PC-9 (cell line): ENCODE data around the gene FXYD3. TPM values are rescaled to one million over a fixed set of nuclear protein-coding genes. Genes with fewer than 3 reads are reported as not detected.

Experiments
- BruUV-seq: library from RNA; stranded (reverse); fragments of 400-500 nt; replicated peaks from 2 replicates; lab custom pipeline; 2021; lab: Mats Ljungman, UMichigan
- CTCF ChIA-PET: fragments of 300-600 bp; sonication (Branson Sonifier 250); formaldehyde crosslinking; loops from one replicate; lab custom pipeline; 2022; ENCODE audit warnings: antibody characterized with exemption; lab: Charles Lee
- POLR2A ChIA-PET: fragments of 300-600 bp; sonication (Branson Sonifier 250); formaldehyde crosslinking; loops from one replicate; lab custom pipeline; 2022; ENCODE audit warnings: antibody characterized with exemption; ENCODE audit not compliant: unreplicated experiment; lab: Charles Lee
- DNase-seq, 2 experiments: peaks; one replicate each; pipeline versions ENCODE4 v3.0.0 to v3.0.0-alpha.2; 2015 to 2022; ENCODE audit warnings: mixed read lengths in 1 of 2
- H2AFZ ChIP-seq: fragments of 200-600 bp; sonication (generic); 2 replicates; pipeline ENCODE4 v1.8.1; 2017; ENCODE audit warnings: antibody characterized with exemption
- H3F3A ChIP-seq: fragments of 200-600 bp; sonication (generic); 2 replicates; pipeline ENCODE4 v1.8.1; 2017; ENCODE audit warnings: antibody characterized with exemption, mild to moderate bottlenecking, low read depth; ENCODE audit not compliant: insufficient read depth
- H3K27ac ChIP-seq: fragments of 200-600 bp; sonication (generic); 2 replicates; pipeline ENCODE4 v1.6.1; 2016; ENCODE audit warnings: mixed run types
- H3K27me3 ChIP-seq: fragments of 200-600 bp; sonication (generic); 2 replicates; pipeline ENCODE4 v1.6.1; 2016; ENCODE audit warnings: low read depth, mixed run types; ENCODE audit not compliant: insufficient read depth
- H3K36me3 ChIP-seq: fragments of 200-600 bp; sonication (generic); 2 replicates; pipeline ENCODE4 v1.6.1; 2016; ENCODE audit warnings: low read depth, mixed run types
- H3K4me1 ChIP-seq: fragments of 200-600 bp; sonication (generic); replicated peaks from 2 replicates; pipeline ENCODE4 v1.6.1; 2016; ENCODE audit warnings: mixed run types; ENCODE audit not compliant: insufficient read depth
- H3K4me2 ChIP-seq: fragments of 200-600 bp; sonication (generic); 2 replicates; pipeline ENCODE4 v1.6.1; 2017; ENCODE audit warnings: mixed run types
- H3K4me3 ChIP-seq: fragments of 200-600 bp; sonication (generic); 2 replicates; pipeline ENCODE4 v1.6.1; 2016; ENCODE audit warnings: mixed run types
- H3K79me2 ChIP-seq: fragments of 200-600 bp; sonication (generic); 2 replicates; pipeline ENCODE4 v1.6.1; 2017; ENCODE audit warnings: low read depth, mixed run types
- H3K9me2 ChIP-seq: fragments of 200-600 bp; sonication (generic); 2 replicates; pipeline ENCODE4 v1.8.1; 2017; ENCODE audit warnings: mild to moderate bottlenecking; ENCODE audit not compliant: insufficient read depth
- H3K9me3 ChIP-seq: fragments of 200-600 bp; sonication (generic); 2 replicates; pipeline ENCODE4 v1.8.1; 2016; ENCODE audit warnings: low read depth; ENCODE audit not compliant: insufficient read depth
- H4K20me1 ChIP-seq: fragments of 200-600 bp; sonication (generic); 2 replicates; pipeline ENCODE4 v1.8.1; 2017; ENCODE audit not compliant: insufficient read depth
- EZH2 ChIP-seq: fragments of 200-600 bp; sonication (generic); IDR thresholded peaks from 2 replicates; pipeline ENCODE4 v1.8.0; 2017; ENCODE audit warnings: antibody characterized with exemption, low read depth
- intact Hi-C: fragments of 100-400 bp; cut with micrococcal nuclease; formaldehyde crosslinking; loops from one replicate; pipeline ENCODE4 v1.10.0; 2022; ENCODE audit not compliant: unreplicated experiment
- total RNA-seq: library from RNA; stranded (reverse); gene quantifications from 2 replicates; pipeline ENCODE4 v1.2.3, GENCODE V29; 2021
- TF ChIP-seq, protein P1 (sequence below): fragments of 200-600 bp; sonication (generic); conservative IDR thresholded peaks from 2 replicates; pipeline ENCODE4 v1.6.1; 2017; ENCODE audit warnings: mixed run types, antibody characterized with exemption, mild to moderate bottlenecking, moderate library complexity

FXYD3 gene
- total RNA-seq, 1 experiment from 2014 or later = 287 TPM

DNA sequence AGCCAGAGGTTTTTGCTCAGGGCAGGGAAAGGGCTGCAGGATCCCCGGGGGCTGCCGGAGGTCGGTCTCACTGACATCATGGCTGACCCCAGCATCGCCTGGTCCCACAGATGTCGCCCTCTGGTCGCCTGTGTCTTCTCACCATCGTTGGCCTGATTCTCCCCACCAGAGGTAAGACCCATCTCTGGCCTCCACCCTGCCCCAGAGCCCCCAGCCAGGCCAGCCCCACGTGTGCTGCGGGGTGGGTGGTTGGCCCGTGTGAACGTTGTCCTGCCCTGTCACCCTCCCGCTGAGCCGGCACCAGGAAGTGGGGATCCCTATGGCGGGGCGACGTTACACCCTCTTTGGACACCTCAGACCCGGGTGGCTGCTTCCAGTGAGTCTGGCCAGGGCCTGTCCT lies 39.8 kb downstream of the FXYD3 start:
- intact Hi-C loops = loop anchor here (1.0 kb wide), 1 partner anchor 93 kb away; no protein-coding TSS in a partner anchor
- H3F3A ChIP-seq = peaks cover 24% of the 10 kb centered on the region; the same call in 1 of the 2 replicates
- no peak for DNase-seq
- H3K79me2 ChIP-seq = peaks cover 62% of the 10 kb centered on the region
- H3K4me2 ChIP-seq = peak overlapping the region; percentile 95
- TF ChIP-seq, protein P1, sequence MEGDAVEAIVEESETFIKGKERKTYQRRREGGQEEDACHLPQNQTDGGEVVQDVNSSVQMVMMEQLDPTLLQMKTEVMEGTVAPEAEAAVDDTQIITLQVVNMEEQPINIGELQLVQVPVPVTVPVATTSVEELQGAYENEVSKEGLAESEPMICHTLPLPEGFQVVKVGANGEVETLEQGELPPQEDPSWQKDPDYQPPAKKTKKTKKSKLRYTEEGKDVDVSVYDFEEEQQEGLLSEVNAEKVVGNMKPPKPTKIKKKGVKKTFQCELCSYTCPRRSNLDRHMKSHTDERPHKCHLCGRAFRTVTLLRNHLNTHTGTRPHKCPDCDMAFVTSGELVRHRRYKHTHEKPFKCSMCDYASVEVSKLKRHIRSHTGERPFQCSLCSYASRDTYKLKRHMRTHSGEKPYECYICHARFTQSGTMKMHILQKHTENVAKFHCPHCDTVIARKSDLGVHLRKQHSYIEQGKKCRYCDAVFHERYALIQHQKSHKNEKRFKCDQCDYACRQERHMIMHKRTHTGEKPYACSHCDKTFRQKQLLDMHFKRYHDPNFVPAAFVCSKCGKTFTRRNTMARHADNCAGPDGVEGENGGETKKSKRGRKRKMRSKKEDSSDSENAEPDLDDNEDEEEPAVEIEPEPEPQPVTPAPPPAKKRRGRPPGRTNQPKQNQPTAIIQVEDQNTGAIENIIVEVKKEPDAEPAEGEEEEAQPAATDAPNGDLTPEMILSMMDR = no peak
- no peak for TF ChIP-seq EZH2
- H3K27ac ChIP-seq = peak overlapping the region; percentile 66
- H3K4me1 ChIP-seq = peaks cover 30% of the 10 kb centered on the region
- ChIA-PET POLR2A (no interaction called here), CTCF (no interaction called here)
- no peaks in the 10 kb centered on the region for H3K9me2 ChIP-seq
- H3K36me3 ChIP-seq = peaks cover 33% of the 10 kb centered on the region
- H2AFZ ChIP-seq = peak overlapping the region; percentile 83
- H4K20me1 ChIP-seq = 0 out of 2 replicates have a peak, but pooled peaks cover 9% of the 10 kb centered on the region
- no TSS peak for BruUV-seq
- H3K9me3 ChIP-seq = no peaks in the 10 kb centered on the region
- peak overlapping the region; percentile 71 for H3K4me3 ChIP-seq
- no peaks in the 10 kb centered on the region for H3K27me3 ChIP-seq

DNA sequence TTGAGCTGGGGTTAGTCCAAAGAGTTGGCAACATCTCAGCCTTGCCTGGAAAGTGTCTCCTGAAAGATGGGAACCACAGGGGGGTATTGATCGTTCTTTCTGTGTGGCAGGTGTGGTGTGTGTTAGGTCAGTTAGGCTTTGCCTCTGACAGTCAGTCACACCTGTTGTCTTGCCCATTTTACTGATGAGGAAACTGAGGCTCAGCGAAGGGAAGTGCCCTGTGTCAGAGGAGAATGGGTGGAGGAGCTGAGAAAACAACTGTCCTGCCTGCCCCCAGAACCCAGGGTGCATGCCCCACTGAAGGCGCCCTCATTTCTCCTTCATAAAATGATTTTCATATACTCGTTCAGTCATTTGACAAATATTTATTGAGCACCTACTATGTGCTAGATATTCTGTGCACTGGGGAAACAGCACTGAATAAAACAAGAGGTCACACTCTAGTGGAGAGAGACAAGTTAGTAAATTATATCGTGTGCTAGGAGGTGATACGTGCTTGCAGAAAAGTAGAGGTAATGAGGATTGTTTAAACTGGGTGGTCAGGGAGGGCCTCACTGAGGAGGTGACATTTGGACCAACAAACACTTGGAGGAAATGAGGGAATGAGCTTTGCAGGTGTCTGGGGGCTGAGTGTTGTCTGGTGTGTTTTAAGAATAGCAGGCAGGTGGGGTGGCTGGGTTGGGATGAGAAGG lies 40.5 kb downstream of the FXYD3 start:
- Histone ChIP-seq H3K79me2 (peaks cover 62% of the 10 kb centered on the region), H3K9me2 (no peaks in the 10 kb centered on the region), H3F3A (peaks cover 31% of the 10 kb centered on the region; the same call in 1 of the 2 replicates), H3K4me1 (peaks cover 27% of the 10 kb centered on the region), H3K4me2 (peak overlapping the region; percentile 95), H4K20me1 (0 out of 2 replicates have a peak, but pooled peaks cover 9% of the 10 kb centered on the region), H3K36me3 (peaks cover 39% of the 10 kb centered on the region), H3K27me3 (no peaks in the 10 kb centered on the region), H3K27ac (peak overlapping the region; percentile 66; the same call in 1 of the 2 replicates), H3K9me3 (no peaks in the 10 kb centered on the region), H2AFZ (no peak overlapping the region), H3K4me3 (peak overlapping the region; percentile 71)
- TF ChIP-seq, protein P1 = no peak
- no peak for TF ChIP-seq EZH2
- no peak for DNase-seq
- ChIA-PET POLR2A (no interaction called here), CTCF (no interaction called here)
- TSS peak; percentile 35 for BruUV-seq
- intact Hi-C loops = loop anchor here (1.0 kb wide), 1 partner anchor 92 kb away; no protein-coding TSS in a partner anchor

DNA sequence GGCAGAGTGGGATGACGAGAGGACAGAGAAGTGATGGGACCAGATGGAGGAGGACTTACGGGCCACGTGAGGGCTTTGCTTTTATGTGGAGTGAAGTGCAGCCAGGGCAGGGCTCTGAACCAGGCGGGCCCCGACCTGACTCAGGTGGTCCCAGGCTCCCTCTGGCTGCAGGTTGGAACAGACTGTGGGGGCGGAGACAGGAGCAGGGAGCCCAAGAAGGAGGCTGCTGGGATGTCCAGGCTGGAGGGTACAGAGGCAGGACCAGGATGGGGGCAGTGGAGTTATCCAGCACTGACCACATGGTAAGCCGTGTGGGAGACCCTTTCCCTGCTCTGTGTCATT lies 41.0 kb downstream of the FXYD3 start:
- BruUV-seq = no TSS peak
- Histone ChIP-seq H3K4me3 (peak overlapping the region; percentile 71; the same call in 1 of the 2 replicates), H3K27ac (no peak overlapping the region), H4K20me1 (0 out of 2 replicates have a peak, but pooled peaks cover 9% of the 10 kb centered on the region), H3F3A (peaks cover 36% of the 10 kb centered on the region), H3K79me2 (peaks cover 62% of the 10 kb centered on the region), H3K36me3 (peaks cover 44% of the 10 kb centered on the region), H2AFZ (no peak overlapping the region), H3K27me3 (no peaks in the 10 kb centered on the region), H3K4me1 (peaks cover 32% of the 10 kb centered on the region), H3K9me2 (no peaks in the 10 kb centered on the region), H3K9me3 (no peaks in the 10 kb centered on the region), H3K4me2 (peak overlapping the region; percentile 95)
- DNase-seq = no peak
- CTCF ChIA-PET = no interaction called here
- intact Hi-C loops = no loop called here
- TF ChIP-seq, protein P1 = no peak
- TF ChIP-seq EZH2 = no peak
- POLR2A ChIA-PET = no interaction called here
